Cardiac muscle cell (in vitro differentiated cells and primary cell): Measurements from ENCODE around the gene B3GALT5. TPM values are rescaled to one million over a fixed set of nuclear protein-coding genes. Genes with fewer than 3 reads are reported as not detected.

Source experiments
- DNase-seq, 2 donors: peaks; one replicate each; pipeline versions ENCODE4 v3.0.0 to v3.0.0-alpha.2; 2010 to 2017; ENCODE audit warnings: low read depth in 1 of 2, low spot score in 1 of 2
- H3K27ac ChIP-seq: fragments of 200-600 bp; sonication (generic); 2 replicates; pipeline ENCODE4 v1.5.1; 2016
- H3K27me3 ChIP-seq: fragments of 200-600 bp; sonication (generic); 2 replicates; pipeline ENCODE4 v1.6.0; 2016; ENCODE audit warnings: control low read depth
- H3K36me3 ChIP-seq: fragments of 200-600 bp; sonication (generic); 2 replicates; pipeline ENCODE4 v1.5.1; 2016; ENCODE audit warnings: control low read depth
- H3K4me1 ChIP-seq: fragments of 200-600 bp; sonication (generic); 2 replicates; pipeline ENCODE4 v1.8.1; 2017; ENCODE audit warnings: low read depth, mild to moderate bottlenecking, mixed run types
- H3K4me3 ChIP-seq: fragments of 200-600 bp; sonication (generic); 2 replicates; pipeline ENCODE4 v1.5.1; 2016; ENCODE audit warnings: mild to moderate bottlenecking
- H3K9me3 ChIP-seq: fragments of 200-600 bp; sonication (generic); 2 replicates; pipeline ENCODE4 v1.5.1; 2017; ENCODE audit warnings: low read depth, mild to moderate bottlenecking, control low read depth
- CTCF ChIP-seq: IDR thresholded peaks from 2 replicates; pipeline ENCODE4 v1.5.1; 2012; ENCODE audit warnings: low read depth, mild to moderate bottlenecking, low read length
- polyA plus RNA-seq: library from polyadenylated mRNA; unstranded; fragments of >200 nt; fragmentation: Nextera tagmentation; extraction: Ambion mirVana; gene quantifications from 2 replicates; pipeline ENCODE4 v1.2.1, GENCODE V29; 2016
- total RNA-seq: library from RNA; depleted of rRNA; stranded (reverse); fragments of >200 nt; gene quantifications from 2 replicates; pipeline ENCODE4 v1.2.3, GENCODE V29; 2016

Gene B3GALT5
- total and polyA plus RNA-seq, 2 experiments from 2014 or later: 1.1 to 1.4 TPM

- no peak overlapping the region for H3K4me3 ChIP-seq
- no peaks in the 10 kb centered on the region for H3K27me3 ChIP-seq
- H3K36me3 ChIP-seq: no peaks in the 10 kb centered on the region
- no peak overlapping the region for H3K27ac ChIP-seq
- H3K9me3 ChIP-seq: no peaks in the 10 kb centered on the region
- no peak for DNase-seq
- no peak for TF ChIP-seq CTCF
- H3K4me1 ChIP-seq: peaks cover 2% of the 10 kb centered on the region
Measured at GRCh38 chr21:39654951-39655350, 42.2 kb downstream of the B3GALT5 start.

GRCh38 chr21:39655589-39655988 lies 42.8 kb downstream of the B3GALT5 start:
- H3K27ac ChIP-seq: no peak overlapping the region
- H3K9me3 ChIP-seq: no peaks in the 10 kb centered on the region
- H3K36me3 ChIP-seq: no peaks in the 10 kb centered on the region
- peaks cover 3% of the 10 kb centered on the region for H3K4me1 ChIP-seq
- no peak for DNase-seq
- H3K4me3 ChIP-seq: no peak overlapping the region
- H3K27me3 ChIP-seq: no peaks in the 10 kb centered on the region
- TF ChIP-seq CTCF: no peak

GRCh38 chr21:39656209-39656608 lies 43.5 kb downstream of the B3GALT5 start:
- no peak for DNase-seq
- Histone ChIP-seq H3K9me3 (no peaks in the 10 kb centered on the region), H3K36me3 (no peaks in the 10 kb centered on the region), H3K4me3 (no peak overlapping the region), H3K4me1 (peaks cover 3% of the 10 kb centered on the region), H3K27me3 (no peaks in the 10 kb centered on the region), H3K27ac (no peak overlapping the region)
- no peak for TF ChIP-seq CTCF

- no peak for DNase-seq
- no peak for TF ChIP-seq CTCF
- H3K36me3 ChIP-seq: no peaks in the 10 kb centered on the region
- H3K27ac ChIP-seq: no peak overlapping the region
- no peaks in the 10 kb centered on the region for H3K27me3 ChIP-seq
- no peaks in the 10 kb centered on the region for H3K9me3 ChIP-seq
- H3K4me1 ChIP-seq: peaks cover 3% of the 10 kb centered on the region
- no peak overlapping the region for H3K4me3 ChIP-seq
Measured at GRCh38 chr21:39657091-39657689, 44.5 kb downstream of the B3GALT5 start.

- no peaks in the 10 kb centered on the region for H3K9me3 ChIP-seq
- peaks cover 3% of the 10 kb centered on the region for H3K4me1 ChIP-seq
- H3K36me3 ChIP-seq: no peaks in the 10 kb centered on the region
- no peak overlapping the region for H3K27ac ChIP-seq
- no peak for DNase-seq
- no peaks in the 10 kb centered on the region for H3K27me3 ChIP-seq
- no peak for TF ChIP-seq CTCF
- H3K4me3 ChIP-seq: no peak overlapping the region
Measured at GRCh38 chr21:39658066-39658465, 45.3 kb downstream of the B3GALT5 start.
